Measurements from ENCODE around the gene ASCL4.

GRCh38 chr12:107783406-107784376, 9.2 kb downstream of the ASCL4 start:
- TF ChIP-seq CTCF (IDR thresholded peaks at IDR 0.05): no peak
- no peak for TF ChIP-seq TCF12 (IDR thresholded peaks at IDR 0.05)
- no peak for TF ChIP-seq RXRA (IDR thresholded peaks at IDR 0.05; ENCODE audit: borderline replicate concordance, low read depth)
